Stimulated activated naive B cell treated with anti-CD40 and anti-IgM and Interleukin-4, amounts not matched to agents 10 μg/mL and 1 μg/mL and 100 μg/mL, for 72 hours (primary cell): ENCODE measurements around the gene LRCH4.

Experiments
- ATAC-seq, 2 donors: fragments of 150-1000 bp; cut with Tn5 transposase; replicated peaks; 2 replicates each; pipeline ENCODE4 v1.10.0; 2021; ENCODE audit warnings: moderate library complexity in 1 of 2
- DNase-seq: peaks from one replicate; pipeline ENCODE4 v3.0.0; 2021
- H3K27ac Mint-ChIP-seq: one replicate; pipeline ENCODE4 v1.8.0; 2022; ENCODE audit warnings: mild to moderate bottlenecking, mixed read lengths
- H3K27me3 Mint-ChIP-seq, 2 donors: one replicate each; pipeline ENCODE4 v1.8.0; 2022; ENCODE audit warnings: mixed read lengths in 2 of 2
- H3K36me3 Mint-ChIP-seq, 2 donors: one replicate each; pipeline ENCODE4 v1.8.0; 2022; ENCODE audit warnings: mixed read lengths in 2 of 2, mild to moderate bottlenecking in 1 of 2
- H3K4me1 Mint-ChIP-seq, 2 donors: one replicate each; pipeline ENCODE4 v1.8.0; 2022; ENCODE audit warnings: mixed read lengths in 2 of 2, mild to moderate bottlenecking in 1 of 2
- H3K4me3 Mint-ChIP-seq, 2 donors: one replicate each; pipeline ENCODE4 v1.8.0; 2022; ENCODE audit warnings: mild to moderate bottlenecking in 2 of 2, mixed read lengths in 2 of 2, moderate library complexity in 1 of 2
- H3K9me3 Mint-ChIP-seq, 2 donors: one replicate each; pipeline ENCODE4 v1.8.0; 2022; ENCODE audit warnings: mixed read lengths in 2 of 2, mild to moderate bottlenecking in 1 of 2

Gene LRCH4, protein sequence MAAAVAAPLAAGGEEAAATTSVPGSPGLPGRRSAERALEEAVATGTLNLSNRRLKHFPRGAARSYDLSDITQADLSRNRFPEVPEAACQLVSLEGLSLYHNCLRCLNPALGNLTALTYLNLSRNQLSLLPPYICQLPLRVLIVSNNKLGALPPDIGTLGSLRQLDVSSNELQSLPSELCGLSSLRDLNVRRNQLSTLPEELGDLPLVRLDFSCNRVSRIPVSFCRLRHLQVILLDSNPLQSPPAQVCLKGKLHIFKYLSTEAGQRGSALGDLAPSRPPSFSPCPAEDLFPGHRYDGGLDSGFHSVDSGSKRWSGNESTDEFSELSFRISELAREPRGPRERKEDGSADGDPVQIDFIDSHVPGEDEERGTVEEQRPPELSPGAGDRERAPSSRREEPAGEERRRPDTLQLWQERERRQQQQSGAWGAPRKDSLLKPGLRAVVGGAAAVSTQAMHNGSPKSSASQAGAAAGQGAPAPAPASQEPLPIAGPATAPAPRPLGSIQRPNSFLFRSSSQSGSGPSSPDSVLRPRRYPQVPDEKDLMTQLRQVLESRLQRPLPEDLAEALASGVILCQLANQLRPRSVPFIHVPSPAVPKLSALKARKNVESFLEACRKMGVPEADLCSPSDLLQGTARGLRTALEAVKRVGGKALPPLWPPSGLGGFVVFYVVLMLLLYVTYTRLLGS

DNA sequence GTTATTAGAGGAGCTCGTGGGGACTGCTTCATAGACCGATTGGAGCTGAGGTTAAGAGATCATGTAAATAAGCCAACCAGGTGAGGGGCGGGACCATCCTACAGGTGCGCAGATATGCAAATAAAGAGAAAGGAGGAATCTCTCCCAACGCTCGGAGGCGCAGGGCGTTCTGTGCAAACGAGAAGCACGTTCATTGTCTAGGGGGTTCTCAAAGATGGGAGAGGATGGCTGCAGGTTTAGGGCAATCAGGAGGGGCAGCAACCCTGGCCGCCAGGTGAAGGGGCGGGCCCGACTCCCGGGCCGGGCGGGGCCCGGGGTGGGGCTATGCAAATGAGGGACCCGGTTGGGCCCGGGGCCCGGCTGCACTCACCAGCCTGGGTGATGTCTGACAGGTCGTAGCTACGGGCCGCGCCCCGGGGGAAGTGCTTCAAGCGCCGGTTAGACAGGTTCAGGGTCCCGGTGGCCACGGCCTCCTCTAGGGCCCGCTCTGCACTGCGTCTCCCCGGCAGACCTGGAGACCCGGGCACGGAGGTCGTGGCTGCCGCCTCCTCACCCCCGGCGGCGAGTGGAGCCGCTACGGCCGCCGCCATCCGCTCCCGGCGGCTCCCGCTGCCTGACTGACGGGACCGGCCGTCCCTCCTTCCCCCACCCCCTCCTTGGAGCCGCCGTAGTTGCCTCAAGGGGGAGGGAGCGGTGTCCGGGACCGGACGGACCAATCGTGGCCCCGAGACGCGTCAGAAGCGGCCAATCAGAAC is at the start of gene LRCH4:
Gene LRCH4 (minus strand): TSS at position 619 of the 755 bp plus-strand sequence. CDS start 29 bp downstream, at position 590.
- H3K27ac Mint-ChIP-seq: peak within 1 kb of the TSS; percentile 97
- peaks cover 15% of the 10 kb centered on the region in 2 donors for H3K27me3 Mint-ChIP-seq
- DNase-seq (peak; percentile 44), ATAC-seq (peak; percentile 26 to 34)
- peaks cover 0 to 16% of the 10 kb centered on the region in 2 donors for H3K36me3 Mint-ChIP-seq
- peak within 1 kb of the TSS; percentile 94 to 98 for H3K4me3 Mint-ChIP-seq
- H3K9me3 Mint-ChIP-seq: no peaks in the 10 kb centered on the region
- H3K4me1 Mint-ChIP-seq: peaks cover 32 to 45% of the 10 kb centered on the region in 2 donors

DNA sequence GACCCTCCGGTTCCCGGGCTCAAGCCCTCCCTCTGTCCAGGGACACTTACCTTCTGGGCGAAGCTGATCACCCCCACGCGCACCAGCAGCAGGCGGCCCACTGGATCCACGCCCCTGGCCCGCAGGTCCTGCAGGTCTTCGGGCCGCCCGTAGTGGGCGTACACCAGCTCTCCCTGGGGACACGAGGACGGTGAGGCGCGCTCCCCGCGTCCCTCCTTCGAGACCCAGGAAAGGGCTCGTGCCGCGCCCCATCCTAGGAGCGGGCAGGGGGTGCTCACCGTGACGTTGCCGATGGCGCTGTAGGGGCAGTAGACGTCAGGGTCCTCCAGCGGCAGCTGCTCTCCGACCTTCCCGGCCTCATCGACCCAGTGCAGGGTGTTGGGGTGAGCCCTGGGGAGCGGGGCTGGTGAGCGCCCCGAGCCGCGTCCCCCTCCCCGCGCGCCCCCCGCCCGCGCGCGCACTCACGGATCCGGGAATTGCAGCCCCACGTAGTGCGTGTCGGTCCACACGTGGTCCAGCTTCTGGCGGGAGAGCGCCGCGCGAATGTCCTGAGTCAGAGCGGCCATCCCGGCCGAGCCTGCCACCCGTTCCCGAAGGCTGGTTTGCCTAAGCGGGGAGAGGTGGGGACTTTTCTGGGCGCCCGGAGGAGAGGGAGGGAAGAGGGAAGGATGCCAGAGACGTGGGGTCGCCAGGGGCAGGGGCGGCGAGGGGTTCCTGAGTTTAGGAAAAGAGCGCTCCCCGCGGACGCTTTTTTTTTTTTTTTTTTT is 47.2 kb upstream of the LRCH4 start:
- peak; percentile 72 to 73 for ATAC-seq
- Mint-ChIP-seq H3K27me3 (no peaks in the 10 kb centered on the region), H3K4me3 (peak overlapping the region; percentile 85 to 93), H3K9me3 (no peaks in the 10 kb centered on the region), H3K36me3 (peaks cover 0 to 7% of the 10 kb centered on the region in 2 donors), H3K4me1 (peaks cover 16 to 23% of the 10 kb centered on the region in 2 donors), H3K27ac (peak overlapping the region; percentile 86)
- peak; percentile 58 for DNase-seq

DNA sequence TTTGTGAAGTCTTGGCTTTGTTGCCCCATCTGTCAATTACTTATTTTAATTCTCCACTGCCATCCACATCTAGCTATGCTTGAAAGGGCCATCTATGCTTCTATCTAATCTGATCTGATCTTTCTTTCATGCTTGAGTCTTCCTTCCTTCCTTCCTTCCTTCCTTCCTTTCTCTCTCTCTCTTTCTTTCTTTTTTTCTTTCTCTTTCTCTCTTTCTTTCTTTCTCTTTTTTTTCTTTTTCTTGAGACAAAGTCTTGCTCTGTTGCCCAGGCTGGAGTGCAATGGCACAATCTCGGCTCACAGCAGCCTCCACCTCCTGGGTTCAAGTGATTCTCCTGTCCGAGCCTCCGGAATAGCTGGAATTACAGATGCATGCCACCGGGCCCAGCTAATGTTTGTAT is 44.1 kb upstream of the LRCH4 start:
- Mint-ChIP-seq H3K4me1 (peaks cover 21 to 35% of the 10 kb centered on the region in 2 donors), H3K9me3 (no peaks in the 10 kb centered on the region), H3K27ac (no peak overlapping the region), H3K36me3 (peaks cover 0 to 7% of the 10 kb centered on the region in 2 donors), H3K27me3 (no peaks in the 10 kb centered on the region), H3K4me3 (no peak overlapping the region)
- DNase-seq (no peak), ATAC-seq (no peak)

DNA sequence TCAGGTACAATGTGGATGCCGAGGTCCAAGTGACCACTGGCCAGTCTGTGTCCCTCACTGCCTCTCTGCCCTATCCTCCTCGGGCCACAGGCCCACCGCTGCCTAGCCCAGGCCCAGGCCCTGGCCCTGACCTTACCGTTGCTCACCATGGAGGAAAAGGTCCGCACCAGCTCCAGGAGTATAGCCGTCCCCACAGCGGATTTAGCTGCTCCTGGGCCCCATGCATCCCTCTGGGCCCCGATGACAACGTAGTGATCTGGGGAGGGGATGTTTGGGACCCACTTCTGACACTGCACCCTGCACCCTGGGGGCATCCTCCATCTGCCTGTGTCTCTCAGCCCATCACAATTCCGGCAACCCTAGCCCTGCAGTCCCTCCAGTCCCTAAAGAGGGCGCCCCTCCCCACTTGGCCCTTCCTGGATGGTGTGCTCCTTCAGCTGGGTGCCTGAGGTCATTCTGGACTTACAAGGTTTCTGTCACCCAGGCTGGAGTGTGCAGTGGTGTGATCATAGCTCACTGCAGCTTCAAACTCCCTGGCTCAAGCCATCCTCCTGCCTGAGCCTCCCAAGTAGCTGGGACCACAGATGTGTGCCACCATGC is 43.3 kb upstream of the LRCH4 start:
- ATAC-seq (no peak), DNase-seq (no peak)
- Mint-ChIP-seq H3K4me1 (peaks cover 21 to 34% of the 10 kb centered on the region in 2 donors), H3K36me3 (peaks cover 0 to 7% of the 10 kb centered on the region in 2 donors), H3K27ac (peak overlapping the region; percentile 66), H3K4me3 (no peak overlapping the region), H3K9me3 (no peaks in the 10 kb centered on the region), H3K27me3 (no peaks in the 10 kb centered on the region)

DNA sequence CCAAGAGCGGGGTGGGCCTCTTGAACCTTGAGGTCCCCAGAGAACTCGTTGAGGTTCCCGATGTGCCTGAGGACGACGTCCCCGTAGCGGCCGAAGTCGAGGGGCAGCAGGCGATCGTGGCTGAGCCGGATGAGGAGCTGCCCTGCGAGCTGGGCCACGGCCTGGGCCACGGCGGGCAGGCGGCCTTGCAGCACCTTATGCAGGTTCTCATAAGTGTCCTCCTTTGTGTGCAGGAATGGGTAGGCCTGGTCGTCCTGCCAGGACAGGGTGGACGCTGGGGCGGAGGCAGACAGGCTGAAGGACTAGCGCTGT is 41.3 kb upstream of the LRCH4 start:
- DNase-seq: no peak
- peak overlapping the region; percentile 77 to 82 for H3K4me3 Mint-ChIP-seq
- peaks cover 0 to 6% of the 10 kb centered on the region in 2 donors for H3K36me3 Mint-ChIP-seq
- no peak for ATAC-seq
- H3K27me3 Mint-ChIP-seq: no peaks in the 10 kb centered on the region
- H3K27ac Mint-ChIP-seq: peak overlapping the region; percentile 37
- H3K4me1 Mint-ChIP-seq: peaks cover 10 to 15% of the 10 kb centered on the region in 2 donors
- H3K9me3 Mint-ChIP-seq: no peaks in the 10 kb centered on the region

DNA sequence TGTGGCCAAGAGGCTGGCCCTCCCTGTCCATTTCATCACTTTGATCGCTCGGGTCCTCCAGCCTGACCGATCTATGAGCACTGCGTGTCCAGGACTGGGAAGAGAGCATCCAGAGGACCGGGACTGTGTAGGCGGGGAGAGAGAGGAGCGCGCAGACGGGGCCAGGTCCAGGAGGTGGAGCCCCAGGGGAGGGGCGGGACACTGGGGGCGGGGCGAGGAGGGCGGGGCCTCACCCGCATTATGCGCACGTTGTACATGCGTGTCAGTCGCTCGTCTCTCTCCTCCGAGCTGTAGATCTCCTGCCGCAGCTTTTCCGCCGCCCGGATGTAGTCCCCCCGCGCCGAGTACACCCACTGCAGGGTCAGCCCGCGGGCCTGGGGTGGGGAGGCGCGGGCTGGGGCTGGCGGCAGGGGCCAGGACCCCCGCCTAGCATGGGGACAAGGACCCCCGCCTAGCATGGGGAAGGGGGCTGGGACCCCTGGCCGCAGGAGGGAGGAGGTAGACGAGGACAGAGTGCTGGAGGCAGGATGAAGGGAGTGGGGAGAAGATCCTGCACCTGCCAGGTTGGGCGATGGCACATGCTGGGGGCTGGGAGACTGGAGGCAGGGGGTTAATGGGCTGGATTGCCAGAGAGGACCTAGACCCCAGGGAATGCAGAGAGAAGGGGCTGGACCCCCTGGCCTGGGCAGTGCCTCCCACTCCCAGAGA is 40.8 kb upstream of the LRCH4 start:
- Mint-ChIP-seq H3K9me3 (no peaks in the 10 kb centered on the region), H3K4me1 (peaks cover 10 to 13% of the 10 kb centered on the region in 2 donors), H3K27me3 (no peaks in the 10 kb centered on the region), H3K4me3 (peak overlapping the region; percentile 77 to 82), H3K27ac (peak overlapping the region; percentile 73), H3K36me3 (peaks cover 0 to 11% of the 10 kb centered on the region in 2 donors)
- peak; percentile 95 to 97 for ATAC-seq
- DNase-seq: peak; percentile 55

DNA sequence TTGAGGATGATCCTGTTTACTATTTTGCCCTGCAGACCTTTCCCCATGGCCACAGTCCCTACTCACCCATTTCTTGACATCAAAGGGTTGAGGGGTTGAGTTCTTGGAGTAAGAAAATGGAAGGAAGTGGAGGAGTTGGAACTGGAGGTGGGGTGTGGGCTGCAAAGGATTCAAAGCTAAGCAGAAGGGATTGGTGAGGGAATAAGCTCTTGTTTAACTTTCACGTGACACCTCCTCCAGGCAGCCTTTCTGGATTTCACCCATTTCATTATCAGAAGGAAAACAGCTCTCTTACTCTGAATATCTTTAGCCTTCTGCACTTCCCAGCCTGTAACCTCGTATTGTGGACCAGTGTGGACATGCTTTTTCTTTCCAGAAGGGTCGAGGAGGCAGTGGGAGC is 40.1 kb upstream of the LRCH4 start:
- H3K27me3 Mint-ChIP-seq: no peaks in the 10 kb centered on the region
- no peak for DNase-seq
- H3K4me3 Mint-ChIP-seq: peak overlapping the region; percentile 77 to 82
- no peaks in the 10 kb centered on the region for H3K9me3 Mint-ChIP-seq
- no peak for ATAC-seq
- peaks cover 10 to 13% of the 10 kb centered on the region in 2 donors for H3K4me1 Mint-ChIP-seq
- H3K36me3 Mint-ChIP-seq: peaks cover 0 to 14% of the 10 kb centered on the region in 2 donors
- no peak overlapping the region for H3K27ac Mint-ChIP-seq

DNA sequence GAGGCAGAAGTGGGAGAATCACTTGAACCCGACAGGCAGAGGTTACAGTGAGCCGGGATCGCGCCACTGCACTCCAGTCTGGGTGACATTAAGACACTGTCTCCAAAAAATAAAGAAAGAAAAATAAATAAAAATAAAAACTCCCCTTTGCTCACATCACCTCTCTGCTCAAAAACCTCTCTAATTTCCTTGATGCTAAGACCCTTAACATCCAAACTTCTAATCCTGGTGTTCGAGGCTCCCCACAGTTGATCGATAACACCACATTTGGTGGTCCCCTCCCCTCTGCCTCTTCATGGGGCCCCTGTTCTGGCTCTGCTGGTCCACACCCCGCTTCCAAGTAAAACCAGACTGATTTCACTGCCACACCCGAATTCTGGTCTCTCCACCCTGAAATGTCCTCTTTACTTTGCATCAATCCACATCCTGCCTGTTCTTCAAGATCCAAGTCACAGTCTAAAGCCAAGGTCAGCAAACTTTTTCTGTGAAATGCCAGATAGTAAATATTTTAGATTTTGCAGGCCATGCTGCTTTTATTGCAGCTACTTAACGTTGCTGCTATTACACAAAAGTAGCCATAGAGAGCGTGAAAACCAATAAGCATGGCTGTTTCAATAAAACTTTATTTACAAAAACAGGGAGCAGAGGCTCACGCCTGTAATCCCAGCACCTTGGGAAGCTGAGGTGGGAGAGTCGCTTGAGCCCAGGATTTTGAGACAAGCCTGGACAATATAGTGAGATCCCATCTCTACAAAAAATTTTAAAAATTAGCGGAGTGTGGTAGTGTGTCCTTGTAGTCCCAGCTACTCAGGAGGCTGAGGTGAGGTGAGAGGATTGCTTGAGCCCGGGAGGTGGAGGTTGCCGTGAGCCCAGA is 38.3 kb upstream of the LRCH4 start:
- H3K27ac Mint-ChIP-seq: no peak overlapping the region
- DNase-seq (no peak), ATAC-seq (no peak)
- H3K27me3 Mint-ChIP-seq: no peaks in the 10 kb centered on the region
- no peaks in the 10 kb centered on the region for H3K9me3 Mint-ChIP-seq
- H3K36me3 Mint-ChIP-seq: peaks cover 0 to 11% of the 10 kb centered on the region in 2 donors
- no peak overlapping the region for H3K4me3 Mint-ChIP-seq
- H3K4me1 Mint-ChIP-seq: peaks cover 8 to 13% of the 10 kb centered on the region in 2 donors

DNA sequence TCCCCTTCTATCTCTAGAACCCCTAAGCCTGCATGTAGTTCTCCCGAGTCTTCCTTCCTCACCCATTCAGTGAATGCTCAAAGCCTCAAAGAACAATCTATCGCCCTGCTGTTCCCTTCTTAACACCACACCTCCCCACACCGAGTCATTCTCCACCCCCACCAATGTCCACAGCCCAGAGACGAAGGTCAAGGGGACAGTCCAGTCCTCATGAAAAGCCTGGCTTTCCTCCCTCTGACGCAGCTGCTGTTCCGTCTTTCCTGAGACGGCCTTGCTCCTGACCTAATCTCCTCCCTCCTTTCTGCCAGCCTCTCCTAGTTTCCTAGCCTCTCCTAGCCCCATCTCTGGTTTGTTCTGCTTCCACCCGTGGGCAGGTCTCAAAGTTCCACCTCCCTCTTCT is 35.6 kb upstream of the LRCH4 start:
- Mint-ChIP-seq H3K4me3 (no peak overlapping the region), H3K9me3 (no peaks in the 10 kb centered on the region), H3K4me1 (peaks cover 1 to 4% of the 10 kb centered on the region in 2 donors), H3K36me3 (peaks cover 0 to 10% of the 10 kb centered on the region in 2 donors), H3K27me3 (no peaks in the 10 kb centered on the region), H3K27ac (no peak overlapping the region)
- no peak for DNase-seq
- ATAC-seq: no peak

DNA sequence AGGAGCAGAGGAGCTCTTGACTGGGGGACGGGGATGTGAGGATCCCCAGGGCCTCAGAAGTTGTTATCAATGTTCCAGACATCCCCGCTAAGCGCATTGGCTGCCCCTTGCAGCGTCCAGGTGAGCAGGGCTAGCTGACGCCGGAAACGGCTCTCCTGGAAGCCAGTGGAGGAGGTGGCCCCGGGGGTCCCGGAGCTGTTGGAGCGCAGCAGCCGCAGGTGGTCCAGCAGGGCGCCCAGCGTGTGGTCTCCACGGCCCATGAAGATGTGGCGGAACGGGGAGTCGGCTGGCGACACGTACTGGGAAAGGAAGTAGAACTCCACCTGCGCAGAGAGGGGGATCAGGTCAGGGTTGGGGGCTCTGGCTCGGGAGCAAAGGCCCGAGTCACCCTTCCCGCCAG is 34.9 kb upstream of the LRCH4 start:
- Mint-ChIP-seq H3K9me3 (no peaks in the 10 kb centered on the region), H3K27me3 (no peaks in the 10 kb centered on the region), H3K4me3 (no peak overlapping the region), H3K27ac (no peak overlapping the region), H3K4me1 (no peaks in the 10 kb centered on the region), H3K36me3 (peaks cover 0 to 10% of the 10 kb centered on the region in 2 donors)
- no peak for DNase-seq
- ATAC-seq: no peak

DNA sequence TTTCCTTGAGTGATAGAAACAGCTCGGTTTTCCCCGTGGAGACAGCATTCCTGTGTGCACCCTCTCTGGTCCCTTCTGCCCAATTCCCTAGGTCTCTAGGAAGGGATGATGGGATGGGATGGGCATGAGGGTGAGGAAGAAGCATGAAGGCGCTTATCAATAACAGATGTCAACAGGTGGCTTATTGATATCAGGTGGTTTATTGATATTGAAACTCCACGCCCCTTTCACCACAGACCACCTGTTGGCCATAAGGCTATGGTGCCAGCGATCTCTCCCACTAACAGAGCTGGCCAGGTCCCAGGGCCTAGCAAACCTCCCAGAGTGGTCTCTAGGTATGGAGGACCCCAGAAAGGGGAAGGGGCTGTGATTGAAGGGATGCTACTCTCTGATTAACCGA is 34.3 kb upstream of the LRCH4 start:
- no peaks in the 10 kb centered on the region for H3K9me3 Mint-ChIP-seq
- H3K36me3 Mint-ChIP-seq: peaks cover 0 to 11% of the 10 kb centered on the region in 2 donors
- no peak overlapping the region for H3K4me3 Mint-ChIP-seq
- no peaks in the 10 kb centered on the region for H3K4me1 Mint-ChIP-seq
- no peak for DNase-seq
- H3K27me3 Mint-ChIP-seq: no peaks in the 10 kb centered on the region
- ATAC-seq: no peak
- no peak overlapping the region for H3K27ac Mint-ChIP-seq

DNA sequence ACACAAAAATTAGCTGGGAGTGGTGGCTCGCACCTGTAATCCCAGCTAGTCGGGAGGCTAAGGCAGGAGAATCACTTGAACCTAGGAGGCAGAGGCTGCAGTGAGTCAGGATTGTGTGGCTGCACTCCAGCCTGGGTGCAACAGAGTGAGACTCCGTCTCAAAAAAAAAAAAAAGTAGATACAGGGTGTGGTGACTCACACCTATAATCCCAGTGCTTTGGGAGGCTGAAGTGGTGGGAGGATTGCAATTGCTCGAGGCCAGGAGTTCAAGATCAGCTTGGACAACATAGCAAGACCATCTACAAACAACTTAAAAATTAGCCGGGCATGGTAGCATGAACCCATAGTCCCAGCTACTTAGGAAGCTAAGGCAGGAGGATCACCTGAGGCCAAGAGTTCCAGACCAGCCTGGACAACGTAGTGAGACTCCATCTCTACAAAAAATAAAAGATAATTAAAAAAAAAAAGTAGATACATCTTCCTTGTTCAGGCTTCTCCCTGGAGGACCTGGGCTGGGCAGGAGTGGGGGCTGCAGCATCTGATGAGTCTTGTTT is 28.5 kb upstream of the LRCH4 start:
- Mint-ChIP-seq H3K4me1 (peaks cover 8 to 13% of the 10 kb centered on the region in 2 donors), H3K9me3 (no peaks in the 10 kb centered on the region), H3K36me3 (peaks cover 5 to 11% of the 10 kb centered on the region in 2 donors), H3K4me3 (no peak overlapping the region), H3K27ac (no peak overlapping the region), H3K27me3 (no peaks in the 10 kb centered on the region)
- ATAC-seq (no peak), DNase-seq (no peak)
